SK-N-SH treated with all-trans-retinoic acid at 6 μM for 48 hours (cell line): ENCODE results near the gene GCLC.
"Not testable (repeated sequence)": the region's sequence is repeated elsewhere in the genome, so short reads cannot be mapped to it uniquely, and the experiment has no call there.

Source experiments
- BACH2 ChIP-seq: fragments of 250-450 bp; sonication (Bioruptor Pico); IDR thresholded peaks from 2 replicates; pipeline ENCODE4 v1.9.0; 2021; ENCODE audit warnings: mild to moderate bottlenecking, borderline replicate concordance
- CSDC2 ChIP-seq: fragments of 250-450 bp; sonication (Bioruptor Pico); IDR thresholded peaks from 2 replicates; pipeline ENCODE4 v1.5.0; 2020; ENCODE audit warnings: mild to moderate bottlenecking, moderate library complexity
- PATZ1 ChIP-seq: fragments of 250-450 bp; sonication (Bioruptor Pico); IDR thresholded peaks from 2 replicates; pipeline ENCODE4 v1.8.0; 2020; ENCODE audit warnings: mild to moderate bottlenecking, moderate library complexity, borderline replicate concordance

DNA sequence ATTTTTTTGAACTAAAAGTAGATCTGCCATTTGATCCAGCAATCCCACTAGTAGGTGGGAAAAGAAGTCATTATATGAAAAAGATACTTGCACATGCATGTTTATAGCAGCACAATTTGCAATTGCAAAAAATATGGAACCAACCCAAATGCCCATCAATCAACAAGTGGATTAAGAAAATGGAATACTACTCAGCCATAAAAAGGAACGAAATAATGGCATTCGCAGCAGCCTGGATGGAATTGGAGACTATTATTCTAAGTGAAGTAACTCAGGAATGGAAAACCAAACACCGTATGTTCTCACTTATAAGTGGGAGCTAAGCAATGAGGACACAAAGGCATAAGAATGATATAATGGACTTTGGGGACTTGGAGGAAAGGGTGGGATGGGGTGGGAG, 27.5 kb upstream of the GCLC start:
- not testable (repeated sequence) for TF ChIP-seq BACH2, CSDC2, PATZ1 (CRISPR knock-in tag)
